Gastrocnemius medialis (tissue), 4 donors: Measurements from ENCODE around the gene SPRING1. TPM values are rescaled to one million over a fixed set of nuclear protein-coding genes. Genes with fewer than 3 reads are reported as not detected.
A peak's percentile ranks its signal among the peaks of the same experiment; 100 is the strongest.

ENCODE experiments used
- ATAC-seq, 2 donors: fragments of 150-250 bp; one replicate each; pipeline ENCODE4 v1.9.1; 2016
- DNase-seq, 2 donors: peaks; one replicate each; pipeline ENCODE4 v3.0.0-alpha.2; 2019
- H3K27ac ChIP-seq, 4 donors: fragments of 200-600 bp; sonication (generic); 1 replicate in 1 of 4; 2 replicates in 3 of 4; pipeline ENCODE4 v1.5.1; 2016 to 2018; ENCODE audit warnings: mild to moderate bottlenecking in 2 of 4, moderate library complexity in 1 of 4
- H3K27me3 ChIP-seq, 3 donors: fragments of 200-600 bp; sonication (generic) in 2 of 3; 1 replicate in 1 of 3; 2 replicates in 2 of 3; pipeline versions ENCODE4 v1.5.1 to v1.6.0; 2016 to 2019; ENCODE audit warnings: mild to moderate bottlenecking in 1 of 3, moderate library complexity in 1 of 3
- H3K36me3 ChIP-seq, 2 donors: fragments of 200-600 bp; sonication (generic) in 1 of 2; one replicate each; pipeline ENCODE4 v1.5.1; 2017 to 2018
- H3K4me1 ChIP-seq, 2 donors: fragments of 200-600 bp; sonication (generic) in 1 of 2; one replicate each; pipeline ENCODE4 v1.5.1; 2016 to 2017; ENCODE audit warnings: mild to moderate bottlenecking in 2 of 2
- H3K4me3 ChIP-seq, 4 donors: fragments of 200-600 bp; sonication (generic) in 3 of 4; 1 replicate in 1 of 4; 2 replicates in 3 of 4; pipeline ENCODE4 v1.5.1; 2016 to 2019; ENCODE audit warnings: mild to moderate bottlenecking in 2 of 4
- H3K9me3 ChIP-seq, 3 donors: fragments of 200-600 bp; sonication (generic) in 2 of 3; 1 replicate in 1 of 3; 2 replicates in 2 of 3; pipeline ENCODE4 v1.5.1; 2016 to 2019
- POLR2A ChIP-seq, 2 donors: fragments of 450-650 bp; IDR thresholded peaks; one replicate each; pipeline ENCODE4 v1.6.1; 2017; ENCODE audit warnings: antibody characterized with exemption in 2 of 2, mild to moderate bottlenecking in 2 of 2, moderate library complexity in 2 of 2
- in situ Hi-C, 4 donors: fragments of 200-750 bp; cut with MboI; loops; one replicate each; pipeline versions ENCODE4 v1.15.0 to v1.8.0; 2017; ENCODE audit warnings: low sequenced_read_pairs in 4 of 4
- intact Hi-C: fragments of 100-400 bp; cut with DNase I; formaldehyde crosslinking; loops from one replicate; pipeline ENCODE4 v1.15.1; 2023; ENCODE audit warnings: low total_unique reads
- total RNA-seq, 4 donors: library from RNA; depleted of rRNA; stranded (reverse); fragments of >200 nt; gene quantifications; one replicate each; pipeline versions ENCODE4 v1.1.0 to v1.2.3, GENCODE V29; 2016
- TF ChIP-seq, protein P1 (sequence below), 5 experiments: fragments of 450-650 bp in 3 of 5; fragments of 200-600 bp in 2 of 5; sonication (generic) in 2 of 5; IDR thresholded peaks in 4 of 5; conservative IDR thresholded peaks in 1 of 5; 1 replicate in 4 of 5; 2 replicates in 1 of 5; pipeline ENCODE4 v1.5.1; 2016 to 2019; ENCODE audit warnings: antibody characterized with exemption in 5 of 5, mild to moderate bottlenecking in 3 of 5, moderate library complexity in 3 of 5

The SPRING1 gene
- total RNA-seq, 4 donors from 2014 or later = 3.5 to 11.0 (median 8.2) TPM

DNA sequence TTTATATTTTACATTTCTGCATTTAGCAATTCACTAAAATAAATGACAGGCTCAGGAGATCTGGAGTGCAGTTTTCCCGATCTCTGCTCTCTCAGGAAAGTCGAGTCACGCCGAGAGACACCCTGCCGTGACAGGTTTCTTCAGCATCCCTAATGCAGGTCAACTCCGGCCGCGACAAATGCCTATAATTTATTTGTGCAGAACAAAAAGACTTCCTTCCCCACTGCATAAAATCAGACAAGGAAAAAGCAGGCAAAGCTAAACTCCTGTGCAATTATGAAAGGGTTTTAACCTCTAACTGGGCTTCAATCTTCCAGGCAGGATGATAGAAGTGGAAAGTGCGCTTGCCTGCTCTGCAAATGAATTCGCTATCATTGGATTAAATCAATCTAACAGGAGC is 28.1 kb downstream of the SPRING1 start:
- Histone ChIP-seq H3K27ac (no peak overlapping the region), H3K36me3 (no peaks in the 10 kb centered on the region), H3K27me3 (no peaks in the 10 kb centered on the region), H3K4me3 (no peak overlapping the region), H3K9me3 (no peaks in the 10 kb centered on the region), H3K4me1 (peaks cover 15 to 23% of the 10 kb centered on the region in 2 donors)
- TF ChIP-seq, protein P1, sequence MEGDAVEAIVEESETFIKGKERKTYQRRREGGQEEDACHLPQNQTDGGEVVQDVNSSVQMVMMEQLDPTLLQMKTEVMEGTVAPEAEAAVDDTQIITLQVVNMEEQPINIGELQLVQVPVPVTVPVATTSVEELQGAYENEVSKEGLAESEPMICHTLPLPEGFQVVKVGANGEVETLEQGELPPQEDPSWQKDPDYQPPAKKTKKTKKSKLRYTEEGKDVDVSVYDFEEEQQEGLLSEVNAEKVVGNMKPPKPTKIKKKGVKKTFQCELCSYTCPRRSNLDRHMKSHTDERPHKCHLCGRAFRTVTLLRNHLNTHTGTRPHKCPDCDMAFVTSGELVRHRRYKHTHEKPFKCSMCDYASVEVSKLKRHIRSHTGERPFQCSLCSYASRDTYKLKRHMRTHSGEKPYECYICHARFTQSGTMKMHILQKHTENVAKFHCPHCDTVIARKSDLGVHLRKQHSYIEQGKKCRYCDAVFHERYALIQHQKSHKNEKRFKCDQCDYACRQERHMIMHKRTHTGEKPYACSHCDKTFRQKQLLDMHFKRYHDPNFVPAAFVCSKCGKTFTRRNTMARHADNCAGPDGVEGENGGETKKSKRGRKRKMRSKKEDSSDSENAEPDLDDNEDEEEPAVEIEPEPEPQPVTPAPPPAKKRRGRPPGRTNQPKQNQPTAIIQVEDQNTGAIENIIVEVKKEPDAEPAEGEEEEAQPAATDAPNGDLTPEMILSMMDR (IDR thresholded peaks at IDR 0.05 in 4 of 5, conservative IDR thresholded peaks at IDR 0.05 in 1 of 5) = no peak
- TF ChIP-seq POLR2A (IDR thresholded peaks at IDR 0.05) = no peak
- ATAC-seq (no peak), DNase-seq (no peak)
- in situ Hi-C loops (loop anchor here (10.0 to 25.0 kb wide), 5 partner anchors 245 to 722 kb away; no protein-coding TSS in a partner anchor), intact Hi-C loops (loop anchor here (5.0 to 10.0 kb wide), 3 partner anchors 315 to 712 kb away; no protein-coding TSS in a partner anchor)

GRCh38 chr12:116708826-116709756 is 28.8 kb downstream of the SPRING1 start:
- H3K36me3 ChIP-seq = no peaks in the 10 kb centered on the region
- peak overlapping the region in 2 of 4 donors; percentile 3 to 4 for H3K4me3 ChIP-seq
- no peak overlapping the region for H3K27ac ChIP-seq
- H3K9me3 ChIP-seq = no peaks in the 10 kb centered on the region
- H3K4me1 ChIP-seq = peaks cover 15 to 23% of the 10 kb centered on the region in 2 donors
- TF ChIP-seq, protein P1 (IDR thresholded peaks at IDR 0.05 in 4 of 5, conservative IDR thresholded peaks at IDR 0.05 in 1 of 5) = peak; percentile 25 to 63 (median 39)
- no peak for TF ChIP-seq POLR2A (IDR thresholded peaks at IDR 0.05)
- intact Hi-C loops (loop anchor here (5.0 to 10.0 kb wide), 3 partner anchors 316 to 712 kb away; no protein-coding TSS in a partner anchor), in situ Hi-C loops (loop anchor here (10.0 to 25.0 kb wide), 5 partner anchors 246 to 722 kb away; no protein-coding TSS in a partner anchor)
- no peaks in the 10 kb centered on the region for H3K27me3 ChIP-seq
- peak; percentile 82 to 88 for ATAC-seq
- peak in 1 of 2 donors; percentile 33 for DNase-seq

GRCh38 chr12:116707751-116708150 is 30.1 kb downstream of the SPRING1 start:
- DNase-seq = no peak
- Histone ChIP-seq H3K36me3 (no peaks in the 10 kb centered on the region), H3K27me3 (no peaks in the 10 kb centered on the region), H3K4me1 (peaks cover 15 to 23% of the 10 kb centered on the region in 2 donors), H3K4me3 (no peak overlapping the region), H3K27ac (no peak overlapping the region), H3K9me3 (no peaks in the 10 kb centered on the region)
- in situ Hi-C loops = loop anchor here (10.0 to 25.0 kb wide), 5 partner anchors 247 to 720 kb away; no protein-coding TSS in a partner anchor
- TF ChIP-seq, protein P1 (IDR thresholded peaks at IDR 0.05 in 4 of 5, conservative IDR thresholded peaks at IDR 0.05 in 1 of 5) = no peak
- TF ChIP-seq POLR2A (IDR thresholded peaks at IDR 0.05) = no peak
- ATAC-seq = no peak
- intact Hi-C loops = loop anchor here (5.0 to 10.0 kb wide), 3 partner anchors 317 to 710 kb away; no protein-coding TSS in a partner anchor

GRCh38 chr12:116703214-116703795 is 34.6 kb downstream of the SPRING1 start:
- DNase-seq = peak; percentile 40 to 60
- Histone ChIP-seq H3K9me3 (no peaks in the 10 kb centered on the region), H3K27me3 (no peaks in the 10 kb centered on the region), H3K4me1 (peaks cover 5% of the 10 kb centered on the region in 2 donors), H3K36me3 (no peaks in the 10 kb centered on the region), H3K4me3 (no peak overlapping the region), H3K27ac (no peak overlapping the region)
- peak; percentile 58 to 85 for ATAC-seq
- intact Hi-C loops = loop anchor here (1.0 to 10.0 kb wide), 4 partner anchors 179 to 411 kb away; partner anchors contain the start of gene HRK
- in situ Hi-C loops = loop anchor here (10.0 to 25.0 kb wide), 5 partner anchors 251 to 716 kb away; no protein-coding TSS in a partner anchor
- TF ChIP-seq POLR2A (IDR thresholded peaks at IDR 0.05) = no peak
- TF ChIP-seq, protein P1 (IDR thresholded peaks at IDR 0.05 in 4 of 5, conservative IDR thresholded peaks at IDR 0.05 in 1 of 5) = peak; percentile 78 to 95 (median 88)
